H1 (cell line): ENCODE results near the gene RSBN1.
A peak's percentile ranks its signal among the peaks of the same experiment; 100 is the strongest.

ENCODE experiments used
- BRCA1 ChIP-seq: IDR thresholded peaks from 2 replicates; pipeline ENCODE4 v1.6.1; 2012; ENCODE audit warnings: low read depth, low read length, improper control_type of control experiment
- EGR1 ChIP-seq: IDR thresholded peaks from 2 replicates; pipeline ENCODE4 v1.6.1; 2011; ENCODE audit warnings: low read depth, low read length, borderline replicate concordance
- EP300 ChIP-seq, 2 experiments: IDR thresholded peaks; 1 replicate in 1 of 2; 2 replicates in 1 of 2; pipeline ENCODE4 v1.6.1; 2011 to 2012; ENCODE audit warnings: low read depth in 2 of 2, low read length in 2 of 2, mild to moderate bottlenecking in 2 of 2, borderline replicate concordance in 1 of 2, inconsistent platforms in 1 of 2, moderate library complexity in 1 of 2
- EZH2 ChIP-seq: fragments of 200-600 bp; sonication (generic); IDR thresholded peaks from 2 replicates; pipeline ENCODE4 v1.7.1; 2012; ENCODE audit warnings: low read depth, mild to moderate bottlenecking, moderate library complexity, low read length, inconsistent platforms; ENCODE audit not compliant: severe bottlenecking
- JUN ChIP-seq: IDR thresholded peaks from 2 replicates; pipeline ENCODE4 v1.6.1; 2011; ENCODE audit warnings: low read depth, mild to moderate bottlenecking, improper control_type of control experiment, low read length
- POLR2A ChIP-seq, 2 experiments: IDR thresholded peaks; 1 replicate in 1 of 2; 2 replicates in 1 of 2; pipeline ENCODE4 v1.6.1; 2011; ENCODE audit warnings: low read depth in 2 of 2, low read length in 2 of 2, mild to moderate bottlenecking in 2 of 2; ENCODE audit errors: control extremely low read depth in 1 of 2
- POLR2AphosphoS5 ChIP-seq: IDR thresholded peaks from 2 replicates; pipeline ENCODE4 v1.6.1; 2011; ENCODE audit warnings: low read depth, low read length
- SRF ChIP-seq: IDR thresholded peaks from 2 replicates; pipeline ENCODE4 v1.6.1; 2011; ENCODE audit warnings: mild to moderate bottlenecking, low read depth, low read length, moderate library complexity
- TAF1 ChIP-seq: IDR thresholded peaks from 2 replicates; pipeline ENCODE4 v1.6.1; 2011; ENCODE audit warnings: mild to moderate bottlenecking, low read depth, low read length
- TEAD4 ChIP-seq: IDR thresholded peaks from 2 replicates; pipeline ENCODE4 v1.6.1; 2012; ENCODE audit warnings: low read depth, low read length, inconsistent platforms, mixed read lengths
- TF ChIP-seq, protein P1 (sequence below), 3 experiments: IDR thresholded peaks; 1 replicate in 2 of 3; 2 replicates in 1 of 3; pipeline versions ENCODE4 v1.5.1 to v1.6.1; 2011; ENCODE audit warnings: low read length in 3 of 3, mild to moderate bottlenecking in 3 of 3, inconsistent platforms in 2 of 3, low read depth in 1 of 3, moderate library complexity in 1 of 3; ENCODE audit not compliant: insufficient read depth in 1 of 3; ENCODE audit errors: control extremely low read depth in 1 of 3

DNA sequence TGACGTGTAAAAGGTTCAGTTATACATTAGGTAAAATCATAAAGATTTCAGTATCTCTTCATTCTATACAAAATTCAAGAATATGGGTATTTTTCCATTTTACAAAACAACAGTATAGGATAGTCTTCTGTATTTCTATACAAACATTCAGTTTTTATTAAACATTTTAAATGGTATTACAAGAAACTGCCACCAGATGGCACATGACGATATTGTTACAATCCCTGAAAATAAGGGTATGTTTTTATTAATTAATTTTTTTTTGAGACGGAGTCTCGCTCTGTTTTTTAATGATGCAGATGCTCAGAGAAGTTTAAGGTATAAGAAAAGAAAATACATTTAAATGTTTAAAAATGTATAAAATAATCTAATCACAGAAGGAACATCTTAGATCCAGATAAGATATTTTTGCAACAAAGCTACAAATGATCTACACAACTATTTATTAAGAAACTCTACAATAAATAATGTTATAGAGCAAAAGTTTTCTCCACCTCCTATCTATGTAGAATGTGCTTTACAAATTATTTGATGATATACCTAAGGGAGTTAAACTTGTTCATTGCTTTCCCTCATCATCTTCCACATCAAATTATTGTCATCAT lies 23.5 kb upstream of the RSBN1 start:
- TF ChIP-seq EZH2 (no peak), BRCA1 (no peak), EP300 (IDR thresholded peaks at IDR 0.05; ENCODE audit: borderline replicate concordance in 1 of 2, low read depth in 2 of 2, low read length in 2 of 2) (no peak), POLR2AphosphoS5 (no peak), EGR1 (no peak), POLR2A (IDR thresholded peaks at IDR 0.05; ENCODE audit: control extremely low read depth in 1 of 2, low read depth in 2 of 2, low read length in 2 of 2) (no peak), SRF (no peak), TEAD4 (no peak), JUN (no peak), TAF1 (no peak)
- TF ChIP-seq, protein P1, sequence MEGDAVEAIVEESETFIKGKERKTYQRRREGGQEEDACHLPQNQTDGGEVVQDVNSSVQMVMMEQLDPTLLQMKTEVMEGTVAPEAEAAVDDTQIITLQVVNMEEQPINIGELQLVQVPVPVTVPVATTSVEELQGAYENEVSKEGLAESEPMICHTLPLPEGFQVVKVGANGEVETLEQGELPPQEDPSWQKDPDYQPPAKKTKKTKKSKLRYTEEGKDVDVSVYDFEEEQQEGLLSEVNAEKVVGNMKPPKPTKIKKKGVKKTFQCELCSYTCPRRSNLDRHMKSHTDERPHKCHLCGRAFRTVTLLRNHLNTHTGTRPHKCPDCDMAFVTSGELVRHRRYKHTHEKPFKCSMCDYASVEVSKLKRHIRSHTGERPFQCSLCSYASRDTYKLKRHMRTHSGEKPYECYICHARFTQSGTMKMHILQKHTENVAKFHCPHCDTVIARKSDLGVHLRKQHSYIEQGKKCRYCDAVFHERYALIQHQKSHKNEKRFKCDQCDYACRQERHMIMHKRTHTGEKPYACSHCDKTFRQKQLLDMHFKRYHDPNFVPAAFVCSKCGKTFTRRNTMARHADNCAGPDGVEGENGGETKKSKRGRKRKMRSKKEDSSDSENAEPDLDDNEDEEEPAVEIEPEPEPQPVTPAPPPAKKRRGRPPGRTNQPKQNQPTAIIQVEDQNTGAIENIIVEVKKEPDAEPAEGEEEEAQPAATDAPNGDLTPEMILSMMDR (IDR thresholded peaks at IDR 0.05; ENCODE audit: control extremely low read depth in 1 of 3, insufficient read depth in 1 of 3, low read depth in 1 of 3, low read length in 3 of 3), result peak in 2 of 3 experiments; percentile 22 to 24; a peak in 2 of 4 replicates
